OCI-LY7 (cell line): Measurements from ENCODE around the gene IFNA2.

Experiments
- CTCF ChIP-seq: fragments of 200-600 bp; sonication (generic); conservative IDR thresholded peaks from 2 replicates; pipeline ENCODE4 v1.5.1; 2014; ENCODE audit warnings: mild to moderate bottlenecking, antibody characterized with exemption, low read length, moderate library complexity, mixed read lengths
- EZH2phosphoT487 ChIP-seq: fragments of 200-600 bp; sonication (generic); IDR thresholded peaks from 2 replicates; pipeline ENCODE4 v1.6.1; 2018; ENCODE audit warnings: low read depth, borderline replicate concordance, mild to moderate bottlenecking, mixed run types, antibody characterized with exemption, low read length, moderate library complexity, mixed read lengths

GRCh38 chr9:21340735-21341134 lies 44.5 kb downstream of the IFNA2 start:
- TF ChIP-seq CTCF (no peak), EZH2phosphoT487 (no peak)
